ENCODE measurements around the gene SPRYD4.
A peak's percentile ranks its signal among the peaks of the same experiment; 100 is the strongest.

SPRYD4 gene

DNA sequence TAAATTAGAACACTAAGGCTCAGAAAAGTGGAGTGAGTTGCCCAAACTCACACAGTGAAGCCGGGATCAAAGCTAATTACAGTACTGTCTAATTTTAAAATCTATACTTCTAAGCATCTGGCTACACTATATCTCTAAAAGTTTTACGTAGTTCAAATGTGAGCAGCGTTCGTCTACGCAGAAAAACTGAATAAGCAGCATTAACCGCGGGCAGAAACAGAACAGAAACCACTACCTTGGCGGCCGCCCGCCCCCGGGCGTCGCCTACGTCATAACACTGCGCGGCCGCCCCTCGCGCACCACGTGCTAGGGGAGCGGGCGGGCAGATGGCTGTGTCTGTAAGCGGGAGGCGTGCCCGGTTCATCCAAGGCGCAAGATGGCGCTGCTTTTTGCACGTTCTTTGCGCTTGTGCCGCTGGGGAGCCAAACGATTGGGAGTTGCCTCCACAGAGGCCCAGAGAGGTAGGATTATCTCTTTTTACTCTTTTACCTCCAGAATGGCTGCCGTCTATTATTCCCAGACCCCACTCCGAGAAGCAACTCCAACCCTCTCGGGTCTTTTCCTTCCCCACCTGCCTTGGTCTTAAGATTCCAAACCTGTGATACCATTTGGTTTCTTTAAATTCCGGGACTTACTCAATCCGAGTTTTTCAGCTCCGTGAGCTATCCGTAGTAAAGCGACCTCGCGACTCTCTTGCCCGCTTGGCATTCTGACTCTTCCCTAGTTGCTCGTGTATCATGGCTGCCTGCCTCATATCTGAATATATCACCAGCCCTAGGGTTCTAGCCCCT, at the start of gene SPRYD4:
SPRYD4 (plus strand) TSS at position 363 of the 791 bp plus-strand sequence; CDS start at position 377, 14 bp downstream.
- H3K9me3 ChIP-seq (ENCODE audit: insufficient read depth, low read length): no peaks in the 10 kb centered on the region
- no peak for TF ChIP-seq SUZ12 (IDR thresholded peaks at IDR 0.05; ENCODE audit: extremely low read depth, insufficient read depth, insufficient read length)
- peak; percentile 76 for TF ChIP-seq YY1 (IDR thresholded peaks at IDR 0.05; ENCODE audit: insufficient read depth, insufficient read length)
- no peak for TF ChIP-seq ZNF274 (IDR thresholded peaks at IDR 0.05; ENCODE audit: low read depth, low read length)
- peak within 1 kb of the TSS; percentile 89 for H3K9ac ChIP-seq (ENCODE audit: insufficient read length, low read depth)
- H3K36me3 ChIP-seq (ENCODE audit: insufficient read depth, insufficient read length, low read length): peaks cover 43% of the 10 kb centered on the region
- no peaks in the 10 kb centered on the region for H3K27me3 ChIP-seq (ENCODE audit: insufficient read depth, insufficient read length)
- H3K4me3 ChIP-seq (ENCODE audit: insufficient read length, low read depth): peak within 1 kb of the TSS; percentile 82
- peak; percentile 90 for DNase-seq (ENCODE audit: low read depth, low spot score)
- H3K4me1 ChIP-seq (ENCODE audit: insufficient read depth, insufficient read length): no peaks in the 10 kb centered on the region

- Histone ChIP-seq H3K4me1 (ENCODE audit: insufficient read depth, insufficient read length) (no peaks in the 10 kb centered on the region), H3K4me3 (ENCODE audit: insufficient read length, low read depth) (no peak overlapping the region), H3K36me3 (ENCODE audit: insufficient read depth, insufficient read length, low read length) (peaks cover 96% of the 10 kb centered on the region), H3K9me3 (ENCODE audit: insufficient read depth, low read length) (no peaks in the 10 kb centered on the region), H3K9ac (ENCODE audit: insufficient read length, low read depth) (no peak overlapping the region), H3K27me3 (ENCODE audit: insufficient read depth, insufficient read length) (no peaks in the 10 kb centered on the region)
- no peak for TF ChIP-seq ZNF274 (IDR thresholded peaks at IDR 0.05; ENCODE audit: low read depth, low read length)
- no peak for TF ChIP-seq SUZ12 (IDR thresholded peaks at IDR 0.05; ENCODE audit: extremely low read depth, insufficient read depth, insufficient read length)
- no peak for TF ChIP-seq YY1 (IDR thresholded peaks at IDR 0.05; ENCODE audit: insufficient read depth, insufficient read length)
- no peak for DNase-seq (ENCODE audit: low read depth, low spot score)
These were observed 48.0 kb upstream of the SPRYD4 start for GRCh38 chr12:56420411-56420810.

DNA sequence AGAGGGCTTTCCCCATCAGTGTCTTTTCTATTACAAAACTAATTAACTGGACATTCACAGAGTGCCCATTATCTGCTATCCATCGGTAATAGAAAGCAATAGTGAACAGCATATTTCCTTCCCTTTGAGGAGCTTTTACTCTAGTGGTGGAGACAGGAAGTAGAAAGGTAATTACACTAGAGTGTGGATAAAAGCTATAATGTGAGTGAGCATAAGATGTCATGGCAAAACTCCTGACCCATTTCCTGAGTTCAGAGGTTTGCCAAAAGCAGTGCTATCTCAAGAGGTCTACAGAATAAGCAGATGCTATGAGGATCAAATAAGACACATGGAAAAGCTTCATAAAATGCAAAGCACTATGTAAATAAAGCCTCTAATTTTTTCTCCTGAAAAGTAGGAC, 43.2 kb upstream of the SPRYD4 start:
- peaks cover 80% of the 10 kb centered on the region for H3K36me3 ChIP-seq (ENCODE audit: insufficient read depth, insufficient read length, low read length)
- no peak for DNase-seq (ENCODE audit: low read depth, low spot score)

GRCh38 chr12:56425940-56426438, 42.4 kb upstream of the SPRYD4 start:
- no peaks in the 10 kb centered on the region for H3K9me3 ChIP-seq (ENCODE audit: insufficient read depth, low read length)
- H3K36me3 ChIP-seq (ENCODE audit: insufficient read depth, insufficient read length, low read length): peaks cover 80% of the 10 kb centered on the region
- H3K9ac ChIP-seq (ENCODE audit: insufficient read length, low read depth): no peak overlapping the region
- no peak for DNase-seq (ENCODE audit: low read depth, low spot score)
- H3K4me3 ChIP-seq (ENCODE audit: insufficient read length, low read depth): no peak overlapping the region
- TF ChIP-seq ZNF274 (IDR thresholded peaks at IDR 0.05; ENCODE audit: low read depth, low read length) (no peak), YY1 (IDR thresholded peaks at IDR 0.05; ENCODE audit: insufficient read depth, insufficient read length) (no peak), SUZ12 (IDR thresholded peaks at IDR 0.05; ENCODE audit: extremely low read depth, insufficient read depth, insufficient read length) (no peak)
- no peaks in the 10 kb centered on the region for H3K27me3 ChIP-seq (ENCODE audit: insufficient read depth, insufficient read length)
- H3K4me1 ChIP-seq (ENCODE audit: insufficient read depth, insufficient read length): no peaks in the 10 kb centered on the region

More for the DNA sequence above, 43.2 kb upstream of the SPRYD4 start:
- Histone ChIP-seq H3K9me3 (ENCODE audit: insufficient read depth, low read length) (no peaks in the 10 kb centered on the region), H3K4me3 (ENCODE audit: insufficient read length, low read depth) (no peak overlapping the region), H3K27me3 (ENCODE audit: insufficient read depth, insufficient read length) (no peaks in the 10 kb centered on the region), H3K9ac (ENCODE audit: insufficient read length, low read depth) (no peak overlapping the region), H3K4me1 (ENCODE audit: insufficient read depth, insufficient read length) (no peaks in the 10 kb centered on the region)
- TF ChIP-seq SUZ12 (IDR thresholded peaks at IDR 0.05; ENCODE audit: extremely low read depth, insufficient read depth, insufficient read length) (no peak), ZNF274 (IDR thresholded peaks at IDR 0.05; ENCODE audit: low read depth, low read length) (no peak), YY1 (IDR thresholded peaks at IDR 0.05; ENCODE audit: insufficient read depth, insufficient read length) (no peak)

GRCh38 chr12:56431288-56431687, 37.1 kb upstream of the SPRYD4 start:
- Histone ChIP-seq H3K4me3 (ENCODE audit: insufficient read length, low read depth) (no peak overlapping the region), H3K4me1 (ENCODE audit: insufficient read depth, insufficient read length) (no peaks in the 10 kb centered on the region), H3K36me3 (ENCODE audit: insufficient read depth, insufficient read length, low read length) (peaks cover 63% of the 10 kb centered on the region)

GRCh38 chr12:56431850-56432249, 36.5 kb upstream of the SPRYD4 start:
- no peak for TF ChIP-seq YY1 (IDR thresholded peaks at IDR 0.05; ENCODE audit: insufficient read depth, insufficient read length)
- TF ChIP-seq ZNF274 (IDR thresholded peaks at IDR 0.05; ENCODE audit: low read depth, low read length): no peak
- TF ChIP-seq SUZ12 (IDR thresholded peaks at IDR 0.05; ENCODE audit: extremely low read depth, insufficient read depth, insufficient read length): no peak
- H3K36me3 ChIP-seq (ENCODE audit: insufficient read depth, insufficient read length, low read length): peaks cover 65% of the 10 kb centered on the region

More at GRCh38 chr12:56431288-56431687, 37.1 kb upstream of the SPRYD4 start:
- no peak for DNase-seq (ENCODE audit: low read depth, low spot score)
- TF ChIP-seq ZNF274 (IDR thresholded peaks at IDR 0.05; ENCODE audit: low read depth, low read length) (no peak), YY1 (IDR thresholded peaks at IDR 0.05; ENCODE audit: insufficient read depth, insufficient read length) (no peak), SUZ12 (IDR thresholded peaks at IDR 0.05; ENCODE audit: extremely low read depth, insufficient read depth, insufficient read length) (no peak)
- no peak overlapping the region for H3K9ac ChIP-seq (ENCODE audit: insufficient read length, low read depth)
- H3K27me3 ChIP-seq (ENCODE audit: insufficient read depth, insufficient read length): no peaks in the 10 kb centered on the region
- no peaks in the 10 kb centered on the region for H3K9me3 ChIP-seq (ENCODE audit: insufficient read depth, low read length)

DNA sequence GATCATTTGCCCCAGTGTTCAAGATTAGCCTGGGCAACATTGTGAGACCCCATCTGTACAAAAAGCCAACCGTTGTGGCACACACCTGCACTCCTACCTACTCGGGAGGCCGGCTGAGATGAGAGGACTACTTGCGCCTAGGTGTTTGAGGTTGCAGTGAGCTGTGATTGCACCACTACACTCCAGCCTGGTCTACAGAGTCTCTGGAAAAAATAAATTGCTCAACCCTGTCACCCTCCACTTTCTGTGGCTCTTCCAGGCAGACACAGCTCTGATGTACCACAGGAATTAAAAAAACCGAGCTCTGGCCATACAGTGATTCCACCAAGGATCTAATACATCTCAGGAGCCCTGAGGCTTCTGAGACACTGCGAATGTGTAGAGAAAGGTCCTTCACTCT, 33.5 kb upstream of the SPRYD4 start:
- peaks cover 43% of the 10 kb centered on the region for H3K36me3 ChIP-seq (ENCODE audit: insufficient read depth, insufficient read length, low read length)
- H3K27me3 ChIP-seq (ENCODE audit: insufficient read depth, insufficient read length): no peaks in the 10 kb centered on the region
- no peak for DNase-seq (ENCODE audit: low read depth, low spot score)
- no peaks in the 10 kb centered on the region for H3K9me3 ChIP-seq (ENCODE audit: insufficient read depth, low read length)
- H3K4me3 ChIP-seq (ENCODE audit: insufficient read length, low read depth): no peak overlapping the region
- H3K4me1 ChIP-seq (ENCODE audit: insufficient read depth, insufficient read length): no peaks in the 10 kb centered on the region
- TF ChIP-seq YY1 (IDR thresholded peaks at IDR 0.05; ENCODE audit: insufficient read depth, insufficient read length) (no peak), SUZ12 (IDR thresholded peaks at IDR 0.05; ENCODE audit: extremely low read depth, insufficient read depth, insufficient read length) (no peak), ZNF274 (IDR thresholded peaks at IDR 0.05; ENCODE audit: low read depth, low read length) (no peak)
- no peak overlapping the region for H3K9ac ChIP-seq (ENCODE audit: insufficient read length, low read depth)

More at GRCh38 chr12:56431850-56432249, 36.5 kb upstream of the SPRYD4 start:
- Histone ChIP-seq H3K4me1 (ENCODE audit: insufficient read depth, insufficient read length) (no peaks in the 10 kb centered on the region), H3K27me3 (ENCODE audit: insufficient read depth, insufficient read length) (no peaks in the 10 kb centered on the region), H3K4me3 (ENCODE audit: insufficient read length, low read depth) (no peak overlapping the region), H3K9ac (ENCODE audit: insufficient read length, low read depth) (no peak overlapping the region), H3K9me3 (ENCODE audit: insufficient read depth, low read length) (no peaks in the 10 kb centered on the region)
- DNase-seq (ENCODE audit: low read depth, low spot score): no peak

Data from NT2/D1 (cell line).